ENCODE results near the gene ARL15.

Gene ARL15

DNA sequence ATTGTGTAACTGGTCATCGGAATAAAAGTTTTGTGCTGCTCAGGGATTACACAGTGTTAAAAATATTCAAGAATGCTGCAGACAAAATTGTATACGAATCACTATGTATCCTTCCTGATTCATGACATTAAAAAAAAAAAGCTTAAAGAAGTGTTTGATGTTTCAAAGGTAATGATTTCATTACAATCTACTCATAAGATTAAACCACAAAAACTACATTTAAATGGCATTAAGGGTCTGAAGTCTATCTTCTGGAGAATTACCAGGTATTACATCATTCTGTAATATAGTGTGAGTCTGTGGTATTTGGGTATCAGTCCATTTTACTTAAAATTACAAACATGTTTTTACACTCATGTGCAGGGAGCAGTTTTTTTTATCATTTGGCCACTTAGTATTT is 425.5 kb downstream of the ARL15 start:
- Histone ChIP-seq H3K79me2 (ENCODE audit: insufficient read depth, low read length) (no peaks in the 10 kb centered on the region), H3K27me3 (ENCODE audit: insufficient read depth, low read length, poor library complexity, severe bottlenecking) (no peaks in the 10 kb centered on the region), H3K9me2 (replicated peaks; ENCODE audit: low read depth, low read length) (no peaks in the 10 kb centered on the region), H3K9me3 (ENCODE audit: insufficient read depth, low read depth, low read length) (no peaks in the 10 kb centered on the region), H3K9ac (ENCODE audit: low read depth, low read length, poor library complexity, severe bottlenecking) (no peak overlapping the region), H3K4me1 (ENCODE audit: insufficient read depth, low read length, poor library complexity, severe bottlenecking) (peaks cover 11% of the 10 kb centered on the region), H2AFZ (ENCODE audit: low read length) (no peak overlapping the region), H3F3A (ENCODE audit: low read depth) (no peaks in the 10 kb centered on the region), H3K36me3 (ENCODE audit: insufficient read depth, low read length) (no peaks in the 10 kb centered on the region), H4K20me1 (ENCODE audit: insufficient read depth, low read length, poor library complexity, severe bottlenecking) (no peaks in the 10 kb centered on the region), H3K4me2 (ENCODE audit: low read depth, low read length, poor library complexity, severe bottlenecking) (peak overlapping the region; percentile 44), H3K4me3 (ENCODE audit: low read length, poor library complexity, severe bottlenecking) (no peak overlapping the region)
- no peak for TF ChIP-seq EZH2phosphoT487 (IDR thresholded peaks at IDR 0.05; ENCODE audit: borderline replicate concordance)
- TF ChIP-seq CTCF (conservative IDR thresholded peaks at IDR 0.05; ENCODE audit: low read length): no peak

GRCh38 chr5:53884417-53884816 is 426.0 kb downstream of the ARL15 start:
- H3K4me3 ChIP-seq (ENCODE audit: low read length, poor library complexity, severe bottlenecking): no peak overlapping the region
- H3K4me2 ChIP-seq (ENCODE audit: low read depth, low read length, poor library complexity, severe bottlenecking): peak overlapping the region; percentile 44
- TF ChIP-seq CTCF (conservative IDR thresholded peaks at IDR 0.05; ENCODE audit: low read length): no peak
- TF ChIP-seq EZH2phosphoT487 (IDR thresholded peaks at IDR 0.05; ENCODE audit: borderline replicate concordance): no peak
- H3K4me1 ChIP-seq (ENCODE audit: insufficient read depth, low read length, poor library complexity, severe bottlenecking): peaks cover 11% of the 10 kb centered on the region
- H3K9me3 ChIP-seq (ENCODE audit: insufficient read depth, low read depth, low read length): no peaks in the 10 kb centered on the region
- no peaks in the 10 kb centered on the region for H3F3A ChIP-seq (ENCODE audit: low read depth)
- H2AFZ ChIP-seq (ENCODE audit: low read length): no peak overlapping the region
- no peaks in the 10 kb centered on the region for H3K36me3 ChIP-seq (ENCODE audit: insufficient read depth, low read length)
- H3K9ac ChIP-seq (ENCODE audit: low read depth, low read length, poor library complexity, severe bottlenecking): no peak overlapping the region
- no peaks in the 10 kb centered on the region for H3K9me2 ChIP-seq (replicated peaks; ENCODE audit: low read depth, low read length)
- no peaks in the 10 kb centered on the region for H3K27me3 ChIP-seq (ENCODE audit: insufficient read depth, low read length, poor library complexity, severe bottlenecking)
- H4K20me1 ChIP-seq (ENCODE audit: insufficient read depth, low read length, poor library complexity, severe bottlenecking): no peaks in the 10 kb centered on the region
- no peaks in the 10 kb centered on the region for H3K79me2 ChIP-seq (ENCODE audit: insufficient read depth, low read length)

- no peaks in the 10 kb centered on the region for H3K36me3 ChIP-seq (ENCODE audit: insufficient read depth, low read length)
- no peak overlapping the region for H3K4me2 ChIP-seq (ENCODE audit: low read depth, low read length, poor library complexity, severe bottlenecking)
- TF ChIP-seq EZH2phosphoT487 (IDR thresholded peaks at IDR 0.05; ENCODE audit: borderline replicate concordance) (no peak), CTCF (conservative IDR thresholded peaks at IDR 0.05; ENCODE audit: low read length) (no peak)
- no peak overlapping the region for H2AFZ ChIP-seq (ENCODE audit: low read length)
- peaks cover 11% of the 10 kb centered on the region for H3K4me1 ChIP-seq (ENCODE audit: insufficient read depth, low read length, poor library complexity, severe bottlenecking)
- no peaks in the 10 kb centered on the region for H3K79me2 ChIP-seq (ENCODE audit: insufficient read depth, low read length)
- no peaks in the 10 kb centered on the region for H4K20me1 ChIP-seq (ENCODE audit: insufficient read depth, low read length, poor library complexity, severe bottlenecking)
- no peak overlapping the region for H3K9ac ChIP-seq (ENCODE audit: low read depth, low read length, poor library complexity, severe bottlenecking)
- no peaks in the 10 kb centered on the region for H3K9me2 ChIP-seq (replicated peaks; ENCODE audit: low read depth, low read length)
- H3K27me3 ChIP-seq (ENCODE audit: insufficient read depth, low read length, poor library complexity, severe bottlenecking): no peaks in the 10 kb centered on the region
- H3K4me3 ChIP-seq (ENCODE audit: low read length, poor library complexity, severe bottlenecking): no peak overlapping the region
- no peaks in the 10 kb centered on the region for H3K9me3 ChIP-seq (ENCODE audit: insufficient read depth, low read depth, low read length)
- H3F3A ChIP-seq (ENCODE audit: low read depth): no peaks in the 10 kb centered on the region
Observed at GRCh38 chr5:53882676-53883031, 427.7 kb downstream of the ARL15 start.

Data from Loucy (cell line).